ENCODE results near the gene MYCN.

DNA sequence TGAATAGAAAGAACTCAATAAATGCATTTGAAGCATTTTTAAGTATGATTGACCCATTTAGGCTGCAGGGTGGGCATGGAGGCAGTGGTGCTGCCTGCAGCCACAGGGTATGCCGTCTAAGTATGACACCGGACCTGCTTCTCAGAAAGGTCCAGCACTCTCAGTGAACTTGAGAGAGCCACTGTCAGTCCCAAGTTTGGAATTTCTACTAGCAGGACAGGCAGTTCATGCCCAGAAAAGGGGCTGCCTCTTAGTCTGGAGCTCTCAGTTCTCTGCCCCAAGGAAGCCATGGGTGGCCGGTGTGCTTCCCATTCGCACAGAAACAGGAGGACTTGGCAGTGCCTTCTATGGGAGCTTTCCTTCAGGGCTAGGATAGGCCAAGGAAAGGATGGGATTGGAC is 24.0 kb upstream of the MYCN start:
- TF ChIP-seq POLR2A (IDR thresholded peaks at IDR 0.05) = no peak
- no peak for TF ChIP-seq CTCF (IDR thresholded peaks at IDR 0.05)
- TF ChIP-seq EP300 (IDR thresholded peaks at IDR 0.05) = no peak

Measured in ovary (tissue), 3 donors.